GM12878 (cell line): Measurements from ENCODE around the gene SIAH2. TPM values are rescaled to one million over a fixed set of nuclear protein-coding genes. Genes with fewer than 3 reads are reported as not detected.

Experiments used
- ATAC-seq: fragments of 200-7000 bp; cut with Tn5 transposase; 3 replicates; pipeline ENCODE4 v1.9.1; 2020; ENCODE audit warnings: mild to moderate bottlenecking, moderate library complexity
- BruUV-seq: library from RNA; stranded (reverse); fragments of 400-500 nt; replicated peaks from 2 replicates; lab custom pipeline; 2021; lab: Mats Ljungman, UMichigan
- CTCF ChIA-PET: fragments of 300-600 bp; sonication (Branson Sonifier 250); formaldehyde crosslinking; extraction: SDS; loops from one replicate; lab custom pipeline; 2021; ENCODE audit warnings: inconsistent platforms; lab: Yijun Ruan, JAX
- POLR2A ChIA-PET: fragments of 350-600 bp; formaldehyde crosslinking; extraction: SDS; loops from one replicate; lab custom pipeline; 2021; ENCODE audit warnings: inconsistent platforms; lab: Charles Lee
- RAD21 ChIA-PET: fragments of 300-600 bp; sonication (Branson Sonifier 250); formaldehyde crosslinking; loops from one replicate; lab custom pipeline; 2023; ENCODE audit warnings: antibody characterized with exemption; ENCODE audit not compliant: unreplicated experiment; lab: Charles Lee
- SMC1A ChIA-PET: fragments of 300-600 bp; sonication (Branson Sonifier 250); formaldehyde crosslinking; loops from one replicate; lab custom pipeline; 2023; ENCODE audit not compliant: unreplicated experiment, uncharacterized antibody; lab: Charles Lee
- DNase-seq: peaks from one replicate; pipeline ENCODE4 v3.0.0-alpha.2; 2011; ENCODE audit warnings: low read depth, low spot score
- FAIRE-seq: peaks from 3 replicates; lab custom pipeline; 2011; peaks lifted over from hg19 to GRCh38; lab: Jason Lieb, UNC
- H2AFZ ChIP-seq: 2 replicates; pipeline ENCODE4 v1.6.0; 2011; ENCODE audit warnings: low read depth, low read length, control low read depth; ENCODE audit not compliant: control insufficient read depth
- H3K27ac ChIP-seq: 2 replicates; pipeline ENCODE4 v1.5.1; 2011; ENCODE audit warnings: control low read depth; ENCODE audit not compliant: control insufficient read depth, insufficient read depth
- H3K27me3 ChIP-seq, 2 experiments: replicated peaks in 1 of 2; 2 replicates each; pipeline versions ENCODE4 v1.6.0 to v1.6.1; 2011; ENCODE audit warnings: low read length in 1 of 2; ENCODE audit not compliant: control insufficient read depth in 2 of 2, insufficient read depth in 2 of 2
- H3K36me3 ChIP-seq, 2 experiments: 2 replicates each; pipeline ENCODE4 v1.5.1; 2011; ENCODE audit warnings: low read length in 1 of 2; ENCODE audit not compliant: control insufficient read depth in 2 of 2, insufficient read depth in 2 of 2
- H3K4me1 ChIP-seq: 2 replicates; pipeline ENCODE4 v1.6.1; 2011; ENCODE audit warnings: mild to moderate bottlenecking, low read length, moderate library complexity, mixed read lengths; ENCODE audit not compliant: control insufficient read depth, insufficient read depth
- H3K4me2 ChIP-seq: 2 replicates; pipeline ENCODE4 v1.6.0; 2011; ENCODE audit warnings: control low read depth; ENCODE audit not compliant: control insufficient read depth, insufficient read depth
- H3K4me3 ChIP-seq: fragments of 200-600 bp; sonication (generic); 2 replicates; pipeline ENCODE4 v1.5.1; 2016
- H3K79me2 ChIP-seq: 2 replicates; pipeline ENCODE4 v1.6.0; 2011; ENCODE audit warnings: low read length; ENCODE audit not compliant: control insufficient read depth, insufficient read depth
- H3K9ac ChIP-seq: 2 replicates; pipeline ENCODE4 v1.8.0; 2011; ENCODE audit warnings: low read length, control low read depth, mixed read lengths; ENCODE audit not compliant: control insufficient read depth, insufficient read depth
- H3K9me3 ChIP-seq: replicated peaks from 3 replicates; pipeline ENCODE4 v1.5.1; 2011; ENCODE audit warnings: mild to moderate bottlenecking, low read length; ENCODE audit not compliant: control insufficient read depth, insufficient read depth
- H4K20me1 ChIP-seq: 2 replicates; pipeline ENCODE4 v1.6.0; 2011; ENCODE audit not compliant: control insufficient read depth, insufficient read depth
- BACH1 ChIP-seq: fragments of 450-650 bp; IDR thresholded peaks from 2 replicates; pipeline ENCODE4 v1.6.1; 2017; ENCODE audit warnings: mild to moderate bottlenecking, borderline replicate concordance
- EP300 ChIP-seq, 2 experiments: fragments of 150-350 bp in 1 of 2; IDR thresholded peaks; 2 replicates each; pipeline ENCODE4 v1.6.1; 2011 to 2012; ENCODE audit warnings: low read depth in 2 of 2, low read length in 2 of 2, borderline replicate concordance in 1 of 2, improper control_type of control experiment in 1 of 2, inconsistent platforms in 1 of 2; ENCODE audit not compliant: control insufficient read depth in 1 of 2
- EZH2 ChIP-seq: IDR thresholded peaks from 2 replicates; pipeline ENCODE4 v1.6.1; 2012; ENCODE audit warnings: low read depth, mild to moderate bottlenecking, control low read depth, inconsistent platforms, low read length, borderline replicate concordance; ENCODE audit not compliant: control insufficient read depth
- MXI1 ChIP-seq: fragments of 150-350 bp; IDR thresholded peaks from 2 replicates; pipeline ENCODE4 v1.6.1; 2011; ENCODE audit warnings: low read depth, mild to moderate bottlenecking, inconsistent platforms, low read length, improper control_type of control experiment
- NFIC ChIP-seq: IDR thresholded peaks from 2 replicates; pipeline ENCODE4 v1.6.1; 2012; ENCODE audit warnings: low read depth, mild to moderate bottlenecking, inconsistent platforms, low read length, moderate library complexity
- NFYB ChIP-seq: IDR thresholded peaks from 2 replicates; pipeline ENCODE4 v1.6.1; 2011; ENCODE audit warnings: low read depth, mild to moderate bottlenecking, low read length, improper control_type of control experiment, moderate library complexity; ENCODE audit not compliant: insufficient read depth
- NR2F1 ChIP-seq: fragments of 450-650 bp; conservative IDR thresholded peaks from 2 replicates; pipeline ENCODE4 v1.6.1; 2017; ENCODE audit warnings: mild to moderate bottlenecking
- NRF1 ChIP-seq: conservative IDR thresholded peaks from 2 replicates; pipeline ENCODE4 v1.6.1; 2011; ENCODE audit warnings: mild to moderate bottlenecking, low read depth, low read length, improper control_type of control experiment
- PAX5 ChIP-seq: IDR thresholded peaks from 2 replicates; pipeline ENCODE4 v1.6.1; 2011; ENCODE audit warnings: low read depth, low read length, borderline replicate concordance
- RELA ChIP-seq: fragments of 450-650 bp; IDR thresholded peaks from 2 replicates; pipeline ENCODE4 v1.8.0; 2014; ENCODE audit warnings: borderline replicate concordance; ENCODE audit not compliant: partially characterized antibody
- TBL1XR1 ChIP-seq: IDR thresholded peaks from 2 replicates; pipeline ENCODE4 v1.6.1; 2012; ENCODE audit warnings: low read depth, low read length, improper control_type of control experiment
- ZBED1 ChIP-seq: IDR thresholded peaks from 2 replicates; pipeline ENCODE4 v1.6.1; 2016; ENCODE audit warnings: borderline replicate concordance
- WGBS: methylation state at CpG from one replicate; pipeline ENCODE4 v1.1.6; 2016; ENCODE audit warnings: low lambda C conversion rate; ENCODE audit not compliant: insufficient replicate concordance, insufficient coverage; ENCODE audit errors: missing lambda C conversion rate; 5-methylcytosine and 5-hydroxymethylcytosine counted together
- in situ Hi-C: fragments of 300-500 bp; cut with MboI; formaldehyde crosslinking; loops from 9 replicates; pipeline ENCODE4 v1.14.3; 2018; ENCODE audit warnings: mixed read lengths
- intact Hi-C: fragments of 100-400 bp; cut with micrococcal nuclease; formaldehyde crosslinking; loops from one replicate; pipeline ENCODE4 v1.14.2; 2022; ENCODE audit not compliant: unreplicated experiment
- polyA plus RNA-seq, 11 experiments: library from polyadenylated mRNA; depleted of rRNA in 4 of 11; unstranded in 6 of 11; stranded (reverse) in 5 of 11; fragments of >200 nt; fragmentation: Nextera tagmentation in 4 of 11; fragmentation: Illumina TruSeq in 1 of 11; extraction: Ambion mirVana in 4 of 11; extraction: Trizol in 1 of 11; gene quantifications; 1 replicate in 1 of 11; 2 replicates in 10 of 11; pipeline versions ENCODE4 v1.2.1 to v1.2.3, GENCODE V29; 2011 to 2016; ENCODE audit warnings: inconsistent platforms in 2 of 11, missing spikeins in 2 of 11, low read depth in 1 of 11
- total RNA-seq, 4 experiments: library from RNA; depleted of rRNA in 3 of 4; stranded (reverse); fragments of >200 nt in 3 of 4; fragmentation: Illumina TruSeq in 1 of 4; extraction: Trizol in 1 of 4; gene quantifications; 2 replicates each; pipeline versions ENCODE4 v1.2.1 to v1.2.3, GENCODE V29; 2013 to 2021
- TF ChIP-seq, protein P1 (sequence below): fragments of 450-650 bp; IDR thresholded peaks from 2 replicates; pipeline ENCODE4 v1.6.1; 2016; ENCODE audit warnings: mild to moderate bottlenecking
- TF ChIP-seq, protein P2 (sequence below): fragments of 450-650 bp; IDR thresholded peaks from 2 replicates; pipeline ENCODE4 v1.6.1; 2016; ENCODE audit warnings: mild to moderate bottlenecking
- TF ChIP-seq, protein P3 (sequence below): fragments of 450-650 bp; conservative IDR thresholded peaks from 2 replicates; pipeline ENCODE4 v1.6.1; 2017; ENCODE audit warnings: mild to moderate bottlenecking, moderate library complexity
- TF ChIP-seq, protein P4 (sequence below): fragments of 450-650 bp; IDR thresholded peaks from 2 replicates; pipeline ENCODE4 v1.6.1; 2014; ENCODE audit warnings: mild to moderate bottlenecking

SIAH2 gene
- total and polyA plus RNA-seq, 10 of the 15 experiments (the other 5 are each of a cell fraction or from before 2014, with no cell fraction given): 3.3 to 51.5 (median 29.7) TPM

DNA sequence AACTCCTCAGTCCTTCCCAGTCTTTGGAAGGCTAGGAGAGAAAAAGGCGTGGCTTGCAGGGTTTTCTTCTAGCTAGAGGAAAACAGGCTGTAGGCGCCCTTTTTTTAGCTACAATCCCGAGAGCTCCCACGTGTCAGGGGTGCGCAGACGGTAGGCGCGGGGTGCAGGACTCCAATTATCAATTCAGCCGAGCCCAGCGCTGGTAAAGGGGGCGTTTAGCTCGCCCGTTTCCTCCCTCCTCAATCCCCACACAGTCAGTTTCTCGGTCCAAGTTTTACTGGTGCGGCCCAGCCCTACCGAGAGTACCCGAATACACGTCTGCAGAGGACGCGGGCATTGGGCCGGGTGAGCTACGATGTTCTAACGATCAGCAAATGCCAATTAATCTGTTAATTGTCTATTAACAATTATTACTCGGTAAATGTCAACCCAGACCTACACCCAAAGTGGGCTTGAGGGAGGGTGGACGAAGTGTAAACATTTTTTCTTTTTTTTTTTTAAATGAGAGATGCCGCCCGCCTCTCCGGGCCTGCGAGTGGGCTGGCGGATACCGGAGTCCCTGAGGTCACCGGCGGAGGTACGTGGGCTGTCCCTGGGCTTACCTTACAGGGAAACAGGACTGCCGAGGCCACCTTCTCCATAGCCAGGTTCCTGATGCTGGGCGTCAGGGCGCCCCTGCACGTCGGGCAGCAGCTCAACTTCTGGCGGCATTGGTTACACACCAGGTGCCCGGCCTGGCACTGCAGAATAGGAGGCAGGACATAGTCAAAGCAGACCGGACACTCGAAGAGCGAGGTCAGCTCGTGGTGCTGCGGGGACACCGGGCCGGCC is 923 bp downstream of the SIAH2 start:
- H3K27ac ChIP-seq: peak overlapping the region; percentile 77
- no peaks in the 10 kb centered on the region for H4K20me1 ChIP-seq
- FAIRE-seq (no peak), ATAC-seq (no peak), DNase-seq (no peak)
- BruUV-seq: TSS peak; percentile 51
- under 1% methylated on average over 48 of the region's 48 CpGs for WGBS
- H3K79me2 ChIP-seq: peaks cover 69% of the 10 kb centered on the region
- RAD21 ChIA-PET: interaction anchor here (0.7 to 6.6 kb wide), 16 partner anchors 16 to 377 kb away, joined by 3 to 36 read pairs (median 6); partner anchors contain the start of genes EIF2A, ERICH6, SELENOT and SERP1
- peak overlapping the region; percentile 78 for H3K4me2 ChIP-seq
- no peaks in the 10 kb centered on the region for H3K36me3 ChIP-seq
- intact Hi-C loops (loop anchor here (2.0 to 5.0 kb wide), 6 partner anchors 23 to 1510 kb away; partner anchors contain the start of genes EIF2A, SELENOT and SERP1), in situ Hi-C loops (no loop called here)
- peak overlapping the region; percentile 43 for H2AFZ ChIP-seq
- H3K9me3 ChIP-seq: no peaks in the 10 kb centered on the region
- SMC1A ChIA-PET: interaction anchor here (0.6 to 8.5 kb wide), 21 partner anchors 16 to 487 kb away, joined by 3 to 68 read pairs (median 5); partner anchors contain the start of gene ERICH6
- no peaks in the 10 kb centered on the region for H3K27me3 ChIP-seq
- H3K9ac ChIP-seq: peak overlapping the region; percentile 87
- POLR2A ChIA-PET: interaction anchor here (0.6 to 7.1 kb wide), 25 partner anchors 7 to 792 kb away, joined by 3 to 40 read pairs (median 4); partner anchors contain the start of genes EIF2A, ERICH6 and SELENOT
- H3K4me3 ChIP-seq: peak overlapping the region; percentile 94
- H3K4me1 ChIP-seq: peaks cover 27% of the 10 kb centered on the region
- CTCF ChIA-PET: interaction anchor here (0.6 to 3.6 kb wide), 8 partner anchors 17 to 234 kb away, joined by 4 to 23 read pairs (median 7); no protein-coding TSS in a partner anchor
- TF ChIP-seq TBL1XR1 (no peak), ZBED1 (0 out of 2 replicates have a peak, but pooled peaks have one; percentile 34), RELA (no peak), BACH1 (0 out of 2 replicates have a peak, but pooled peaks have one; percentile 20), EZH2 (no peak), EP300 (IDR thresholded peaks at IDR 0.05; ENCODE audit: borderline replicate concordance in 1 of 2, control insufficient read depth in 1 of 2, low read depth in 2 of 2, low read length in 2 of 2) (no peak), NR2F1 (no peak), NFYB (no peak), NFIC (no peak), NRF1 (0 out of 2 replicates have a peak, but pooled peaks have one; percentile 15), MXI1 (peak; percentile 71), PAX5 (no peak)
- TF ChIP-seq, protein P1, sequence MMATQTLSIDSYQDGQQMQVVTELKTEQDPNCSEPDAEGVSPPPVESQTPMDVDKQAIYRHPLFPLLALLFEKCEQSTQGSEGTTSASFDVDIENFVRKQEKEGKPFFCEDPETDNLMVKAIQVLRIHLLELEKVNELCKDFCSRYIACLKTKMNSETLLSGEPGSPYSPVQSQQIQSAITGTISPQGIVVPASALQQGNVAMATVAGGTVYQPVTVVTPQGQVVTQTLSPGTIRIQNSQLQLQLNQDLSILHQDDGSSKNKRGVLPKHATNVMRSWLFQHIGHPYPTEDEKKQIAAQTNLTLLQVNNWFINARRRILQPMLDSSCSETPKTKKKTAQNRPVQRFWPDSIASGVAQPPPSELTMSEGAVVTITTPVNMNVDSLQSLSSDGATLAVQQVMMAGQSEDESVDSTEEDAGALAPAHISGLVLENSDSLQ: no peak
- TF ChIP-seq, protein P2, sequence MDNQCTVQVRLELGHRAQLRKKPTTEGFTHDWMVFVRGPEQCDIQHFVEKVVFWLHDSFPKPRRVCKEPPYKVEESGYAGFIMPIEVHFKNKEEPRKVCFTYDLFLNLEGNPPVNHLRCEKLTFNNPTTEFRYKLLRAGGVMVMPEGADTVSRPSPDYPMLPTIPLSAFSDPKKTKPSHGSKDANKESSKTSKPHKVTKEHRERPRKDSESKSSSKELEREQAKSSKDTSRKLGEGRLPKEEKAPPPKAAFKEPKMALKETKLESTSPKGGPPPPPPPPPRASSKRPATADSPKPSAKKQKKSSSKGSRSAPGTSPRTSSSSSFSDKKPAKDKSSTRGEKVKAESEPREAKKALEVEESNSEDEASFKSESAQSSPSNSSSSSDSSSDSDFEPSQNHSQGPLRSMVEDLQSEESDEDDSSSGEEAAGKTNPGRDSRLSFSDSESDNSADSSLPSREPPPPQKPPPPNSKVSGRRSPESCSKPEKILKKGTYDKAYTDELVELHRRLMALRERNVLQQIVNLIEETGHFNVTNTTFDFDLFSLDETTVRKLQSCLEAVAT: peak; percentile 42; the same call in 1 of the 2 replicates
- TF ChIP-seq, protein P3, sequence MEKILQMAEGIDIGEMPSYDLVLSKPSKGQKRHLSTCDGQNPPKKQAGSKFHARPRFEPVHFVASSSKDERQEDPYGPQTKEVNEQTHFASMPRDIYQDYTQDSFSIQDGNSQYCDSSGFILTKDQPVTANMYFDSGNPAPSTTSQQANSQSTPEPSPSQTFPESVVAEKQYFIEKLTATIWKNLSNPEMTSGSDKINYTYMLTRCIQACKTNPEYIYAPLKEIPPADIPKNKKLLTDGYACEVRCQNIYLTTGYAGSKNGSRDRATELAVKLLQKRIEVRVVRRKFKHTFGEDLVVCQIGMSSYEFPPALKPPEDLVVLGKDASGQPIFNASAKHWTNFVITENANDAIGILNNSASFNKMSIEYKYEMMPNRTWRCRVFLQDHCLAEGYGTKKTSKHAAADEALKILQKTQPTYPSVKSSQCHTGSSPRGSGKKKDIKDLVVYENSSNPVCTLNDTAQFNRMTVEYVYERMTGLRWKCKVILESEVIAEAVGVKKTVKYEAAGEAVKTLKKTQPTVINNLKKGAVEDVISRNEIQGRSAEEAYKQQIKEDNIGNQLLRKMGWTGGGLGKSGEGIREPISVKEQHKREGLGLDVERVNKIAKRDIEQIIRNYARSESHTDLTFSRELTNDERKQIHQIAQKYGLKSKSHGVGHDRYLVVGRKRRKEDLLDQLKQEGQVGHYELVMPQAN: 0 out of 2 replicates have a peak, but pooled peaks have one; percentile 27
- TF ChIP-seq, protein P4, sequence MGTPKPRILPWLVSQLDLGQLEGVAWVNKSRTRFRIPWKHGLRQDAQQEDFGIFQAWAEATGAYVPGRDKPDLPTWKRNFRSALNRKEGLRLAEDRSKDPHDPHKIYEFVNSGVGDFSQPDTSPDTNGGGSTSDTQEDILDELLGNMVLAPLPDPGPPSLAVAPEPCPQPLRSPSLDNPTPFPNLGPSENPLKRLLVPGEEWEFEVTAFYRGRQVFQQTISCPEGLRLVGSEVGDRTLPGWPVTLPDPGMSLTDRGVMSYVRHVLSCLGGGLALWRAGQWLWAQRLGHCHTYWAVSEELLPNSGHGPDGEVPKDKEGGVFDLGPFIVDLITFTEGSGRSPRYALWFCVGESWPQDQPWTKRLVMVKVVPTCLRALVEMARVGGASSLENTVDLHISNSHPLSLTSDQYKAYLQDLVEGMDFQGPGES: no peak
